Peyer's patch (tissue), 4 donors: ENCODE results near the gene ELMO1.

ENCODE experiments used
- CTCF ChIP-seq, 6 experiments: fragments of 450-650 bp in 4 of 6; fragments of 200-600 bp in 2 of 6; sonication (generic) in 1 of 6; IDR thresholded peaks; one replicate each; pipeline ENCODE4 v1.5.1; 2017 to 2019; ENCODE audit warnings: antibody characterized with exemption in 6 of 6, mild to moderate bottlenecking in 3 of 6, moderate library complexity in 1 of 6
- POLR2A ChIP-seq, 2 donors: fragments of 450-650 bp; IDR thresholded peaks; one replicate each; pipeline ENCODE4 v1.5.1; 2017; ENCODE audit warnings: antibody characterized with exemption in 2 of 2, mild to moderate bottlenecking in 2 of 2, moderate library complexity in 2 of 2

- TF ChIP-seq CTCF (IDR thresholded peaks at IDR 0.05) (no peak), POLR2A (IDR thresholded peaks at IDR 0.05) (no peak)
Observed at GRCh38 chr7:37097983-37098382, 350.7 kb downstream of the ELMO1 start.
